ENCODE measurements around the gene RIMS4.

RIMS4 gene

DNA sequence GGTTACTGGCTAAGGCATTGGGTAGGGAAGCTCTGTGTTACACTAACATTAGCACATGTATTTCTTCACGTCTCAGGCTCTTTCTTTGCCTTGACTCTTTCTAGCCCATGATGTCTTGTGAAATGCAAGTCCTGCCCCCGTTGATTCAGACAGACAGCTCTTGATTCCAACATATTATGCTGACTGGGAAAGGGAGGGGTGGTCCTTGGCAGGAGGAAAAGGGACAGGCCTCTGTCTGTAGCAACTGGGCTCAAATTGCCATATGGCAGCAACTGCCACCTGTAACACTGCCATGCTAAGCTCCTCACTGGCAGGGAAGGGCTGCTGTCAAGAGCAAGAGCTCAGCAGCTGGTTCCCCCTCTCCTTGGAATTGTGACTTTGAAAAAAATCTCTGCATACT, 70.4 kb downstream of the RIMS4 start:
- no peak for DNase-seq (ENCODE audit: low spot score)

DNA sequence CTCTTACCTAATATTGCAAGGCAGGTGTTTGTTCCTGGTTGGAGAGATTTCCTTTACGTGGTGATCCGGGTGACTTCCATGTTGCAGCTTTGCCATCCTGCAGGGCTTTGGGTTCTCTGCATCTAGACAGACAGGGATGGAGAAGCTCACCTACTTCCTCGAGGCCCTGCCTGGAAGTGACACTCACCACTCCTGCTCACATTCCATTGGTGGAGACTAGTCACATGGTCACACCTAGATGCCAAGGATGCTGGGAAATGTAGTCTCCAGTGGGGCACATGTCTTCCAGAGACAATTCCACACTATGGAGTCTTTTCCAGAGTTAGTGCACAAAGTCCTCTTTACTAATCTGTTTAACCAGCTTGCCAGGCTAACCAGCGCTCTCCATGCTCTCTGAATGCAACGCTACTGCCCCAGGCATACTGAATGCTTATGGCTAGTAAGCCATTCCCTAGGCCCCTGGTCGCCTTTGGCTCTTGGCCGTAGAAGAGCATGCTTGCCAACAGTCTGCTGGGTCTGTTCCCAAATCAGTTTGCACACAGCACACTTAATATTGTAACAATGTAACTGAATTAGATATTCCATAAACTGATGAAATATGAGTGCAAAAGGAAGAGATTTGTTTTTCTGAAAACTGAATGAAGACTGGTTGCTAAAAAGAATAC, 71.4 kb downstream of the RIMS4 start:
- DNase-seq (ENCODE audit: low spot score) = peak; percentile 75

DNA sequence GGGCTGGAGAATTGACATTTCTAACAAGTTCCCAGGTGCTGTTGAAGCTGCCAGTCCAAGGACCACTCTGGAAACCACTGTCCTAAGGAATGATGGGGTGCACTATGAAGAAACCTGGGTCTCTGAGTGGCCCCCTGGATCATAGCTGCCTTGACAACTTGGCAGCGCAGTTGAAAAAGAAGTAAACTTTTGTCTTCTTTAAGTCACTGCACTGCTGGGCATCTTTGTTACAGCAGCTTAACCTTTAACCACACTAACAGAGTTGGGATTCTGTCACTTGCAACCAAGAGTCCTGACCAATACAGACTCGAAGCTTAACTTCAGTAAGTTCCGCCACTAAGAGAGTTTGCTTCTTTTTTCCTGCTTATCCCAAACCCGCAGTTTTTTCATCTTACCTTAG, 73.2 kb downstream of the RIMS4 start:
- DNase-seq (ENCODE audit: low spot score) = no peak

DNA sequence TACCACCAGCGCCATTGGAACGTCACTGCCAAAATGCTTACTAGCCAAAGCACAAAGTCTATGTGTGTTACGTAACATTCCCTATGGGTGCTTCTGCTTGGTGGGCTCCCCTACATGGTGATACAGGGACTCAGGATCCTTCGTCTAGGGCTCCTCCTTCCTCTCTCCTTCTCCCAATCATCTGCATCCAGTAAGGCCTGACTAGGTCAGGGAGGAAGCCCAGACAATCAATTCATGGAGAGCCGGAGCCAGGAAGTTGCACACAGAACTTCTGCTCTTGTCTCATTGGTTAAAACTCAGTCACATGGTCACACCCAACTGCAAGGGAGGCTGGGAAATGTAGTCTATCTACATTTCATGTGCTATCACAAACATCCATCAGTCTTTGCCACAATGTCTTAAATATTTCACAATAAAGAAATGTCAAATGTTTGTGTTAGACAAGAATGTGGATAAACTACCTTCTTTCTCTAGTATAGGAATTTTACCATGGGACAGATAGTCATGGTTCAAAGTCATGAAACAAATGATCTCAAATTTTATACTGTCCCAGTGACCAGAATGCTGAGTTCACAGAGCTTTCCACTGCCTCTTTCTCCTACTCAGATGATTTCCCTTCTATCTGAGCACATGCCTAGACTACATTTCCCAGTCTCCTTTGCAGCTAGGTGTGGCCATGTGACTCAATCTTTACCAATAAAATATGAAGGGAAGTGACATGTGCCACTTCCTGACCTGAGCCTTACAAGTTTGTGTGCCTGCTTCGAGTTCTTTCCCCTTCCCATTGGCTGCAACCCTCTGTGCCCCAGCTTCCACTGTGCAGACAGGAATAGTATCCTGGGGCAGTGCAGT, 74.0 kb downstream of the RIMS4 start:
- DNase-seq (ENCODE audit: low spot score) = peak; percentile 81

DNA sequence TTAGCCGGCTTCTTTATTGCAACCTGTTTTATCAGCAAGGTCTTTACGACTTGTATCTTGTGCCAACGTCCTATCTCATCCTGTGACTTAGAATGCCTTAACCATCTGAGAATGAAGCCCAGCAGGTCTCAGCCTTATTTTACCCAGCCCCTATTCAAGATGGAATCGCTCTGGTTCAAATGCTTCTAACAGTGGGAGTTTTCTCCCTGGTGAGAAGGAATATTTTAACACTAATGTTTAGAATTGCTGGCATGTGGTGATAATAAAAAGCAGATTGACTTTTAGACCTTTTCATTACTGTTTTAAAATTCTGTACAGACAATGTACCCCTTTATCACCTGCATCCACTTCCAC, 74.6 kb downstream of the RIMS4 start:
- no peak for DNase-seq (ENCODE audit: low spot score)

DNA sequence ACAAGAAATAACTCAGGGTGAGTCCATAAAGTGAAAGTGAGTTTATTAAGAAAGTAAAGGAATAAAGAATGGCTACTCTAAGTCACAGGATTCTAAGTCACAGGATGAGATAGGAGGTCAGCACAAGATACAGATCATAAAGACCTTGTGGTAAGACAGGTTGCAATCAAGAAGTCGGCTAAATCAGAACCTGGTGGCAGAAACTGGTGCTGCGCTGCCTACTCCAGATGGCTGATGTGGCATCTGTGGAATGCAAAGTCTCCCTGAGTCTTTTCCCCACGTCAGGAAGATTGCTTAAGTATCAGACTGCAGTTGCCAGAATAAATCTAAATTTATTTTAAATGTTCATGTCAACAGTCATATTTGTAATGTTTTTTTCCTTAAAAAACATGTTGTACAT, 75.4 kb downstream of the RIMS4 start:
- no peak for DNase-seq (ENCODE audit: low spot score)

DNA sequence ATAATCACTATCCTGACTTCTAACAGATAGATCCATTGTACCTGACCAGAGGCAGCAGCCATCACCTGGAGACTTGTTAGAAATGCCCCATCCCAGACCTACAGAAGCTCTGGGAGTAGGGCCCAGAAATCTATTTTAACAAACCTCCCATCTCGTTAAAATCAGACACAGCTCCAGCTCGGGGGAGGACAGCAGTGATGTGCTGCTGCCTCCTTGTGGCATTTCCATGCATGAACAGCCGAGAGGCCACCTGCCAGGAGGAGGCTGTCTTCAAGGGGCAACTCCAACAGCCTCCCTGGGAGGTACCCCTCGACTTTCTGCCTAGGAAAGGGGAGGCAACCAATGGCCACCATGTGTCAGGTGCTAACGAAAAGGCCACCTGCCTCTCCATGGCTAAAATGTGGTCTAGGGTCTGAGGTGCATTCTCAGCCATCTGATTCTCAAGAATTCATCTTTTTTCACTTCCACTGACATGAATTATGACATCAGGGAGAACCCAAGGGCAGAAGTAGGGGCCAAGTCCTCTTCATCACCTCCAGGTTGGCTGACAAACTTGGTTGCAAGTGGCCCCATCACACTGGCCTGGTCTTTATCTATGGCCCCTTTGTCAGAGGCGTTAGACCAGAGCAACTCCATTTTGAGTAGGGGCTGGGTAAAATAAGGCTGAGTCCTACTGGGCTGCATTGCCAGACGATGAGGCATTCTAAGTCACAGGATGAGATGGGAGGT, 76.8 kb downstream of the RIMS4 start:
- peak; percentile 63 for DNase-seq (ENCODE audit: low spot score)

DNA sequence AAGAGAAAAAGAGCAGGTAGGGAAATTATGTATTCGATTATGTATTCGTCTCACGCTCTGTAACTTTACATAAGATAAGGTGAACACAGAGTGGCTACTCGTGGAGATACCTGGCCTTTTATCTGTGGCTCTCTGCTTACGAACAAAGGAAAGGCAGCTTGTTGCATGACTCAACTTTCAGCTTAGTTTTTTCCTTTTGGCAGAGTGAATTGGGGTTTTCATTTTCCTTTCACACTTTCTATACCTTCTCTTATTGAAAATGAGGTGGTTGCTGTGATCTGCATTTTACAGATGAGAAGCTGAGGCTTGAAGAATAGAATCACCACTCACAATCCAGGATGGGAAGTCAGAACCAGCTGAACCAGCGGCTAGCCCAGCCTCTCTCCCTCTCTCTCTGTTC, 78.0 kb downstream of the RIMS4 start:
- DNase-seq (ENCODE audit: low spot score) = no peak

DNA sequence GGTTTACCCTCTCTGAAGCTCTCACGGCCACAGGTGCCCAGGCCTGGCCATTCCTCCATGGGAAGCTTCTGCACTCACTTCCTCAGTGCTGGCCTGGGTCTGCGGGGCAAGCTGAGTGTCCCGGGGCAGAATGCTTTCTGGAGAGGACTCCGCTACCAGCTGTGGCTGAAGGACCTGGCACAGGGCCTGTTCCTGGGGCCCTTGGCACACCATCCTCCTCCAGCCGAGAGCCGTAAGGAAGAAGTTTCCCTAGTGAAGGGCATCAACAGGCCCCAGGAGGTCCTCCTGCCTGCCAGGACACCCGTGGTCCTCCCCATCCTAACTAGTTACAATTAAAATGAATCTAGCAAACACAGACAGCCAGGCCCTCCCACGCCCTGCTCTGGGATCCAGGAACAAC, 78.7 kb downstream of the RIMS4 start:
- no peak for DNase-seq (ENCODE audit: low spot score)

DNA sequence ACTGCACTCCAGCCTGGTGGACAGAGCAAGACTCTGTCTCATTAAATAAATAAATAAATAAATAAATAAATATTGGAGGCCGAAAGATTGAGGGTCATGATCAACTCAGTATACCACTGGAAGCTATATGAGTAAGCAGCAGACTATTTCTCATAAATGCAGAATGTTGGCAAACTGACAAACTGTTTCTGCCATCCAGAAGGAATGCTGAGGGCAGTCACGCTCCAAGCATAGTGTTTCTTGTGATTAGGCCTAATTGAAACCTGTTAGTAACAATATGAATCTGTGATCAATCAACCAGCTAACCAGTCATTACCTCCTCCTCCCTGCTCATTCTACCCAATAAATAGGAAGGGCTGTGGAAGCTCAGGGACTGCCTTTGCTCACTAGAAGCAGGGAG, 79.9 kb downstream of the RIMS4 start:
- DNase-seq (ENCODE audit: low spot score) = no peak

DNA sequence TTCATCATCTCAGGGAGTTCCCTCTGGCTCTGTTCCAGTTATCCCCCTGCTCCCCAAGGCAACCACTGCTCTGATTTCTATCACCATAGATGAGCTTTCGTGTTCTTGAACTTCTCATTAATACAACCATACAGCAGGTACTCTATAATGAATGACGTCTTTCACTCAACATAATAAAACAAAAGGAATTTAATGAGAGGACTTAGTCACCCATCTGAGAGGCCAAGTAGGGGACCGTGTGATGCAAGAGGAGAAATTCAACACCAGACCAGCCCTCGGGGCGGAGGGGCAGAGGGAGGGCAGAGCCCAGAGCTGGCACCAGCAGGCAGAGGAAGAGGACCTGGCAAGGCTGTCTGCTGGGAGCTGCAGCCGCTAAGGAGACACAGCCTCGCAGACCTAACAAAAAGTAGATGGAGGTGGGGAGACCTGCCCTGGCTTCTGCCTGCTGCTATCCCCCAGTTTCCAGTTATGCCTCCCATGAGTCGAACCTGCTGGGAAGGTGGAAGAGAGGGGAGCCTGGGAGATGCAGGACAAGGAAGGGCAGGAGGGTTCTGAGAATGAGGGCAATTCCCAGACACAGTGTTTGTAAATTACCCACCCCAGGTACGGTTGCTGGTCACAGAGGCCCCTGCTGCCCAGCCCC, 81.4 kb downstream of the RIMS4 start:
- DNase-seq (ENCODE audit: low spot score) = no peak

DNA sequence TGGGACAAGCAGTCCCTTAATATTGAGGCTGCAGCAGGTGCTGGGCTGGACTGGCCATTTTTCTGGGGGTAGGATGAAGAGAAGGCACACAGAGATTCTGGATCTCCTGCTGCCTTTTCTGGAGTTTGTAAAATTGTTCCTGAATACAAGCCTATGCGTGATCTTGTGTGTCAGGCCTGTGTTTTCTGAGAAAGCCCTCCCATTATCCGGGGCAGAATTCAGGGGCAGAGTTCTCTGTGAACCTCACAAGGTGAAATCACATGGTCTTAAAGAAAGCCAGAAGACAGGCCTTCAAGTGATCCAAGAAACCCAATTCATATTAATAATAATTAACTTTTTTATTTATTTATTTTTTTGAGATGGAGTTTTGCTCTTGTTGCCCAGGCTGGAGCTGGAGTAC, 82.7 kb downstream of the RIMS4 start:
- no peak for DNase-seq (ENCODE audit: low spot score)

DNA sequence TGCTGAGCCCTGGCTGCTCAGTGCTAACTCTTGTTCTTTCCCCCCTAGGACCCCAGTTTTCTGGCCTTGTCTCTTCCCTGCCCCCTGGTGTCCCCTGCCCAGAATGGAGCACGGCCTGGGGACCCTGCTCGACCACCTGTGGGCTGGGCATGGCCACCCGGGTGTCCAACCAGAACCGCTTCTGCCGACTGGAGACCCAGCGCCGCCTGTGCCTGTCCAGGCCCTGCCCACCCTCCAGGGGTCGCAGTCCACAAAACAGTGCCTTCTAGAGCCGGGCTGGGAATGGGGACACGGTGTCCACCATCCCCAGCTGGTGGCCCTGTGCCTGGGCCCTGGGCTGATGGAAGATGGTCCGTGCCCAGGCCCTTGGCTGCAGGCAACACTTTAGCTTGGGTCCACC, 83.3 kb downstream of the RIMS4 start:
- DNase-seq (ENCODE audit: low spot score) = no peak

DNA sequence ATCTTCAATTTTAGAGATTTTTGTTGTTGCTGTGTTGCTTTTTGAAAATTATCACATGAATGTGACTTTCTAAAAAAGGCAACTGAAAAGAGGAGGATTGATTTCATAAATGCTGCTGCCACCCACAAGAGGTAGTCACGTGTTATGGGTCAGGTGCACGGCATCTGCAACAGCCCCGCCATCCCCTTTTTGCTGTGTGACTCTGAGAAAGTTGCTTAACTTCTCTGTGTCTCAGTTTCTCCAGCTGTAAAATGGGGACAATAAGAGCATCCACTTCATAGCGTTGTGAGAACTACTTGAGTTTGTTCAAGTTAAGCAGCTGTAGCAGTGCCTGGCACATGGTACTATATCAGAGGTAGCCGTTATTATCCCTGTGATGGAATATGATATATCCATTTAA, 84.5 kb downstream of the RIMS4 start:
- no peak for DNase-seq (ENCODE audit: low spot score)

DNA sequence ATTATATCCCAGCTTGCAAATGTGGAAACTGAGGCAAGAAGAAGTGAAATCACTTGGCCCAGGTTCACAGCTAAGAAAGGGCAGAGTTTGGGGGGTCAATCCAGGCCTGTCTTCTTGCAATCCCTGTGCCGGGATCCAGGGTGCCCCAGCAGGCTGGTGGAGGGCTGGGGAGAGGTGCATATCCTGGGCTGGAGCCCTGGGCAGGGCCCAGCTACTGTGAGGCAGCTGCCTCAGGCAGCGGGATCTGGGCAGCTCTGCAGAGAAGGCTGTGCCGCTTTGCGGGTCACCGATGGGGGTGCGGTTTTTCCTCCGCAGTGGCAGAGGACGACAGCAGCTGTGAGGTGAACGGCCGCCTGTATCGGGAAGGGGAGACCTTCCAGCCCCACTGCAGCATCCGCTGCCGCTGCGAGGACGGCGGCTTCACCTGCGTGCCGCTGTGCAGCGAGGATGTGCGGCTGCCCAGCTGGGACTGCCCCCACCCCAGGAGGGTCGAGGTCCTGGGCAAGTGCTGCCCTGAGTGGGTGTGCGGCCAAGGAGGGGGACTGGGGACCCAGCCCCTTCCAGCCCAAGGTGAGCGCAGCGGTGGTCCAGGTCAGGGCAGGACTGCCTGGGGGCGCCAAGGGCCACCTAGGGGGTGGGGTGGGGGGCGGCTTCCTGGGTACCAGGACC, 85.8 kb downstream of the RIMS4 start:
- DNase-seq (ENCODE audit: low spot score) = no peak

DNA sequence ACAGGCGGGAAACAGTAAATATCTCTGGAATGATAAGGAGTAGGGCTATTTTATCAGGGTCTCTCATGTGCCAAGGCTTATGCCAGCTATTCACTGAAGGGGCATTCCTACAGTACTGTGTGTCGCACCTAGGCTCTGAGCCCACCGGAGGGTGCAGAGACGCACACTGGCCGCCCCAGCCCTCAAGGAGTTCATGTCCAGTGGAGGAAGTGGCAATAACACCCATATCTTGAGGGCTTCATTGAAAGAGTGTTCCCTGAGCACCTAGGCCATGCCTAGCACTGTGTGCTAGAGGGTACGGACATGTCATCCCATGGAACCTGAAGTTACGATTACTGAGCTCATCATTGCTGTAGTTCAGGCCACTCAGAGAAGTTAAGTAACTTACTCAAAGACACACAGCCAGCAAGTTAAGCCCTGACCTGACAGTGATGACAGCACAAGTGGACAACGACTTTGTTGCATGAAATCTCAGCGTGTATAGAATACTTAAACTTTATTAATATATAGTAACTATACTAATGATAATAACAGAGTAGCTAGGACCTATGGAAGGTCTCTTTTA, 86.5 kb downstream of the RIMS4 start:
- DNase-seq (ENCODE audit: low spot score) = no peak

DNA sequence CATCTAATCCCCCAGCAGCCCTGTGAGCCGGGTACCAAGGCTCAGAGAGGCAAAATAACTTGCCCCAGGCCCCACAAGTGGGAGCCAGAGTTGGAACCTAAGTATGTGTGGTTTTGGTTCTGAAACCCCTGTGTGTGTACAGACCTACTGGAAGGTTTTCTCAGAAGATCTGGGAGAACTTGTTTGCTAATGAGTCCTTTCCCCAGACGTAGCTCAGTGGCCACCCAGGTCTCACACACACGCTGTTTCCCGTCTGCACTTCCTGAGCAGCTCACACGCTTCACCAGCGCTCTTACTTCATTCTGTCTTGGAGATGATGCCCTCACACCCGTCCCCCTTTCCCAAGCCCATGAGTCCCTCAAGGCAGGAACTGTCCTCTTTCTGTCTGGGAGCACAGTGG, 87.0 kb downstream of the RIMS4 start:
- no peak for DNase-seq (ENCODE audit: low spot score)

DNA sequence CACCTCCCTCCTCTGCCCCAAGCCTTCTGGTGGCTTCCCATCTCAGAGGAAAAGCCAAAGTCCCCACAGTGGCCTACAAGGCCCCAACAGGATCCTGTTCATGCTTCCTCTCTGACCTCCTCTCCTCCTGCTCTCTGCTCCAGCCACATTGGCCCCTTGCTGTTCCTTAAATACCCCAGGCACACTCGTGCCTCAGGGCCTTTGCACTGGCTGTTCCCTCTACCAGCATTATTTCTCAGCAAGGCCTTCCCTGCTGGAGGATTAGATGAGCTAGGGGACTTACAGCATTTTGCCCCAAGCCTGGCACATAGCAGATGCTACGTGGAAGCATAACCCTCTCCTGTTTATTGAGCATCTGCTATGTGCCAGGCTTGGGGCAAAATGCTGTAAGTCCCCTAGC, 87.4 kb downstream of the RIMS4 start:
- no peak for DNase-seq (ENCODE audit: low spot score)

DNA sequence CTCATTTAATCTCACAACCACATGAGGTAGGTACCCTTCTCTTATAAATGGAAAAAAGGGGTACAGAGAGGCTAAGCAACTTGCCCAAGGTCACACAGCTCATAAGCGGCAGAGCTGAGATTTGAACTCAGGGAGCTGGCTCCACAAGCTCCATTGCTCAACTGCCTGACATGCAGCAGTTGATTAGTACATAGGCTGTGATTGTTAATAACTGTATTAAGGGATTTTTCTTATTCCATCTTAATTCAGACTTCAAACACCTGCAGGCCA, 88.6 kb downstream of the RIMS4 start:
- no peak for DNase-seq (ENCODE audit: low spot score)

DNA sequence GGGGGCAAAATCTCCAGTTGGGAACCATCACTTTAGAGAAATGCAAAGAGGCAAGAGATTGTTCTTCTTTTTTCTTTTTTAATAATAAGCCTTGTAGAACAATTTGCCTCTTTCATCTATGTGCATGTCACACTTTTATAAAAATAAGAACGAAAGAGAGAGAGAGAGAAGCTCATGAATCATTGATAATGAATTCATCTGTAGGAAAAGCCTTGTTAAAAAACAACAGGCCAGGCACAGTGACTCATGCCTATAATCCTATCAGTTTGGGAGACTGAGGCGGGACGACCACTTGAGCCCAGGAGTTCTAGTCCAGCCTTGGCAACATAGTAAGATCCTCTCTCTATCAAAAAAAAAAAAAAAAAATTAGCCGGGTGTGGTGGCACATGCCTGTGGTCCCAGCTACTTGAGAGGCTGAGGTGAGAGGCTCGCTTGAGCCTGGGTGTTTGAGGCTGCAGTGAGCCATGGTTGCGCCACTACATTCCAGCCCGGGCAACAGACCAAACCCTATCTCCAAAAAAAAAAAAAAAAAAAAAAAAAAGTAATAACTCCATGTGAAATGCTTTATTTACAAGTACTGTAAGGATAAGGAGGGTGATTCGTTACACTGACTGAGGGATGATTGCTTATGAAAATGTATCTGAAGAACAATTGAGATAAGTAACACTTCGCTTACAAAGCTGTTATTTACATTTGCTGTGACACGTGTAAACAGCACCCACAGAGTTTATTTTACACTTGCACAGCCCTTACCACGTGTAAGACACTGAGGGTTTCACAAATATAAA, 89.2 kb downstream of the RIMS4 start:
- no peak for DNase-seq (ENCODE audit: low spot score)

DNA sequence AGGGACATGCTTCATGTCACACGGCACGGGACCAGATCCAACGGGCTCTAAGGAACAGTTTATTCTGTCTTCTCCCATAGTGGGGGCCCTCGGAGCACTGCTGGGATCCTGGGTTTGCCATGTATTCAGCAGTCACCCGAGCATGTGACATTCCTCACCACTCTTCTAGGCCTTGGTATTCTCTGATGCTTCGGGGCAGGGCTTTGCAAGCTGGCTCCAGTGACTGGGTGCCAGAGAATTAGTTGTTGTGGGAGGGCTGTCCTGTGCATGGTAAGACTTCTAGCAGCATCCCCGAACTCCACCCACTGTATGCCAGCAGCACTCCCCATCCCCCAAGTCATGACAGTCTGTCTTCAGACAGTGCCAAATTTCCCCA, 89.7 kb downstream of the RIMS4 start:
- DNase-seq (ENCODE audit: low spot score) = no peak
